UCSD-AML1 (cell line): Measurements from ENCODE around the gene GRIK4.
A peak's percentile ranks its signal among the peaks of the same experiment; 100 is the strongest.
"Not testable (repeated sequence)": the region's sequence is repeated elsewhere in the genome, so short reads cannot be mapped to it uniquely, and the experiment has no call there.

Experiments
- DNase-seq: peaks from one replicate; lab custom pipeline; 2025; ENCODE audit not compliant: unreplicated experiment; lab: John Stamatoyannopoulos, UW

GRIK4 gene, protein sequence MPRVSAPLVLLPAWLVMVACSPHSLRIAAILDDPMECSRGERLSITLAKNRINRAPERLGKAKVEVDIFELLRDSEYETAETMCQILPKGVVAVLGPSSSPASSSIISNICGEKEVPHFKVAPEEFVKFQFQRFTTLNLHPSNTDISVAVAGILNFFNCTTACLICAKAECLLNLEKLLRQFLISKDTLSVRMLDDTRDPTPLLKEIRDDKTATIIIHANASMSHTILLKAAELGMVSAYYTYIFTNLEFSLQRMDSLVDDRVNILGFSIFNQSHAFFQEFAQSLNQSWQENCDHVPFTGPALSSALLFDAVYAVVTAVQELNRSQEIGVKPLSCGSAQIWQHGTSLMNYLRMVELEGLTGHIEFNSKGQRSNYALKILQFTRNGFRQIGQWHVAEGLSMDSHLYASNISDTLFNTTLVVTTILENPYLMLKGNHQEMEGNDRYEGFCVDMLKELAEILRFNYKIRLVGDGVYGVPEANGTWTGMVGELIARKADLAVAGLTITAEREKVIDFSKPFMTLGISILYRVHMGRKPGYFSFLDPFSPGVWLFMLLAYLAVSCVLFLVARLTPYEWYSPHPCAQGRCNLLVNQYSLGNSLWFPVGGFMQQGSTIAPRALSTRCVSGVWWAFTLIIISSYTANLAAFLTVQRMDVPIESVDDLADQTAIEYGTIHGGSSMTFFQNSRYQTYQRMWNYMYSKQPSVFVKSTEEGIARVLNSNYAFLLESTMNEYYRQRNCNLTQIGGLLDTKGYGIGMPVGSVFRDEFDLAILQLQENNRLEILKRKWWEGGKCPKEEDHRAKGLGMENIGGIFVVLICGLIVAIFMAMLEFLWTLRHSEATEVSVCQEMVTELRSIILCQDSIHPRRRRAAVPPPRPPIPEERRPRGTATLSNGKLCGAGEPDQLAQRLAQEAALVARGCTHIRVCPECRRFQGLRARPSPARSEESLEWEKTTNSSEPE

GRCh38 chr11:120511116-120511819 is at the start of gene GRIK4:
TSS of gene GRIK4 (plus strand) at chr11:120511748. CDS start at chr11:120660319, 148,571 bp downstream.
- peak; percentile 77 for DNase-seq

DNA sequence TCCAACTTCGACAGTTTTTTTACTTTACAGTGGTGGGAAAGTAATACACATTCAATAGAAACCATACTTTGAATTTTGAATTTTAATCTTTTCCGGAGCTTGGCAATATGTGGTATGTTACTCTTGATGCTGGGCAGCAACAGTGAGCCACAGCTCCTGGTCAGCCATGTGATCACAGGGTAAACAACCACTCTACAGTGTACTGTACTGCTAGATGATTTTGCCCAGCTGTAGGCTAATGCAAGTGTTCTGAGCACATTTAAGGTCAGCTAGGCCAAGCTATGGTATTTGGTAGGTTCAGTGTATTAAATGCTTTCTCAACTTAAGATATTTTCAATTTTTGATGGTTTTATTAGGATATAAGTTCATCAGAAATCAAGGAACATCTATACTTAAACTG is 48.7 kb upstream of the GRIK4 start:
- no peak for DNase-seq

- DNase-seq = no peak
These were observed 45.5 kb upstream of the GRIK4 start for GRCh38 chr11:120465921-120466534.

DNA sequence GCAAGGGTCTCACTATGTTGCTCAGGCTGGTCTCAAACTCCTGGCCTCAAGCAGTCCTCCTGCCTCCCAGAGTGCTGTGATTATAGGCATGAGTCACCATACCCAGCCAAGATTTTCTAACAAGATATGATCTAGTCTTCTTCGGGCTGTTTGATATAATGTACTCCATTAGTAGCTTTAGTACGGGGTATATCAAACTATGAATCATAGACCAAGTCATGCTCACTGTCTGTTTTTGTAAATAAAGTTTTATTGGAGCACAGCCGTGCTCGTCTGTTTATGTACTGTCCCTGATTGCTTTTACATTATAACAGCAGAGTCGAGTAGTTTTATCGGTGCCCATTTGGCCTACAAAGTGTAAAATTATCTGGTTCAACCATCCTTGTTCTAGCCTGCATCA is 43.9 kb upstream of the GRIK4 start:
- no peak for DNase-seq

DNA sequence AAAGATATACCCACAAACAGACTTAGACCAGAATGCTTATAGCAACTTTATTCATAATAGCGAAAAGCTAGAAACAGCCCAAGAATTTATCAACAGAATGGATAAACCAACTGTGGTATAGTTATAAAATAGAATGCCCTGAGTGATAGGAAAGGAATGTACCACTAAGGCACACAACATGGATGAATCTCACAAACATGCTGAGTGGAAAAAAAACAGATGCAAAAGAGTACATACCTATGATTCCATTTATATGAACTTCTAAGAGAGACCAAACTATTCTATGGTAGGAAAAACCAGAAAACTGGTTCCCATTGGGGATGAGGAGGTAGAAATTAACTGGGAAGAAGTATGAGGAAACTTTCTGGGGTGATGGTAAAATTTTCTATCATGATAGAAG is 40.4 kb upstream of the GRIK4 start:
- no peak for DNase-seq

- DNase-seq = no peak
These were observed 39.6 kb upstream of the GRIK4 start for GRCh38 chr11:120471994-120472393.

GRCh38 chr11:120473503-120473902 is 38.0 kb upstream of the GRIK4 start:
- DNase-seq = no peak

DNA sequence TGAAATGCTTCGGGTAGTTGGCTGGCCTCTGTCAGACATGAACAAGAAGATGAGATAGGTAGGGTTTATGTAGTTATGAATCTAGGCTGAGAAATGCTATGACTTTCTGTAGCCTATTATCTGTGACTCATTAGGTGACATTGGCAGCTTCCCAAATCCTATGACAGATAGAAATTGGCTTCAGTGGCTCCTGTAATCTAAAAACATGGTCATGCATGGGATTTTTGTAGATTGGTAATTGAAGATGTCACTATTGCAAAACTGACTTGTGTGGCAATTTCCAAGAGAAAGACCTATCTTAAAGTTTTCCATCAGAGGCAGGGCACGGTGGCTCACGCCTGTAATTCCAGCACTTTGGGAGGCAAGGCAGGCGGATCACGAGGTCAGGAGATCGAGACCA is 29.4 kb upstream of the GRIK4 start:
- DNase-seq = no peak

GRCh38 chr11:120484722-120485121 is 26.8 kb upstream of the GRIK4 start:
- DNase-seq = no peak

DNA sequence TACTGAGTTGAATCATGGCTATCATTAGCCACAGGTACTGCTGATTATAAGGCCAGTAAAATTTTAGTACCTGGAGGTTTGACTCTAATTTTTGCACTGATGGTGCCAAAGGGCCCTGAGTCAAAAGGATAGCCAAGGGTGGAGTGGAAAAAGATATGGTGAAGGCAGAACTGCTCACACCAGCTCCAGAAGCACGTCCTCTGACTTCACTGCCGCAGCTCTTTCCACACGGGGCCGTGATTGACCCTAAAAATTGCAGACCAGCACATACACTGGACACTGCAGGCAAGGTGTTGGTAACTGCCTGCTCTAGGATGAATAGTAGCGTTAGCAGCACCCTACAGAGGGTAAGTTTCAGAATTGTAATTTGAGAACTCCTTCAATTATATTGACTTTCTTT is 25.4 kb upstream of the GRIK4 start:
- DNase-seq = no peak

GRCh38 chr11:120489799-120490198 is 21.7 kb upstream of the GRIK4 start:
- DNase-seq = no peak

DNA sequence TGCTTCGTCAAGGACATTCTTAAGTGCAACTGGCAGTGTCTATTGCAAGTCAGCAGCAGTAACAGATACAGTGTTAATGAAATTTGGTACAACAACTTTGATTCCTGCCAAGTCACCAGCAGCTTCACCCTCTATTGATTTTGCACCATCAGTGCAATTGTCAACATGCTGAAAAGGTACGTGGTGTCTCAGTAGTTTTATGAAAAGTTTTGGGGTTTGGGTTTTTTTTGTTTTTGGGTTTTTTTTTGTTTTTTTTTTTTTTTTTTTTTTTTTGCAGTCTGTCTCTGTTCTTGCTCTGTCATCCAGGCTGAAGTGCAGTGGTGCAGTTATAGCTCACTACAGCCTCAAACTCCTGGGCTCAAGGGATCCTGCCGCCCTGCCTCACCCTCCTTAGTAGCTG is 19.1 kb upstream of the GRIK4 start:
- DNase-seq = no peak

DNA sequence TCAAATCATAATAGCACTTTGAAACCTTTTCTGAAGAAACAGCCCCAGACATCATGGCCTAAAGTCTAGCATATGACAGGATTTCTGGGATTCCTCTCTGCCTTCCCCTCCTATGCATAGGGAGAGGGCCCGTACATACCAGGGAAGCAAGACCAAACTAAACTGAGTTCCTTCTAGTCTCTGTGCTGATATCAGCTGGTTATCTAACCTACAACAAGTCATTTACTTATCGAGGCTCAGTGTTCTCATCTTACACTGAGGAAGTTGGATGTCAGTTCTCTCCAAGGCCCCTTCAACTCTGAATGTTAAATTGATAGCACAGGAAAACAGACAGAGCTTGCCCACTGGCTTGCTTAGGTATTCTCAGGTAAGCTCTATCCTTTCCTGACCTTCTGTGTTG is 17.0 kb upstream of the GRIK4 start:
- no peak for DNase-seq

- no peak for DNase-seq
These were observed 12.5 kb upstream of the GRIK4 start for GRCh38 chr11:120499088-120499487.

- DNase-seq = no peak
These were observed 11.7 kb upstream of the GRIK4 start for GRCh38 chr11:120499859-120500258.

- no peak for DNase-seq
These were observed 11.0 kb upstream of the GRIK4 start for GRCh38 chr11:120500414-120501071.

DNA sequence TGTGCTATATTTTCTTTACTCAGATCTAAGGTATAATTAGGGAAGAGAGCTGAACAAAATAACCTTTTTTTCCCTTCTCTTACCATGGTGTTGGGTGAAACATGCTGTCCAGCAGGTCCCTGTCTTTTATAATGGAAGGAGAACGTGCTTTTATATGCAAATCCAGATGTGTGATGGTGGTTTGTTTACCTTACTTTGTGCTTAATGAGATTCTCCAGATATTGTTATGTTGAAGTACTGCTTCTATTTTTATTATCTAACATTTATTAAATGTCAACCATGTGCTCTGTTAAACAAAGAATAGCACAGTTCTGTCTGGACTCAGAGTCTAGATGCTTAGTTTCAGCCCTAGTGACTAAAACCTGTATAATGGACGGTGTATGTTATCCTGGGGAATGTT is 10.1 kb upstream of the GRIK4 start:
- no peak for DNase-seq

GRCh38 chr11:120501976-120502755 is 9.4 kb upstream of the GRIK4 start:
- no peak for DNase-seq

DNA sequence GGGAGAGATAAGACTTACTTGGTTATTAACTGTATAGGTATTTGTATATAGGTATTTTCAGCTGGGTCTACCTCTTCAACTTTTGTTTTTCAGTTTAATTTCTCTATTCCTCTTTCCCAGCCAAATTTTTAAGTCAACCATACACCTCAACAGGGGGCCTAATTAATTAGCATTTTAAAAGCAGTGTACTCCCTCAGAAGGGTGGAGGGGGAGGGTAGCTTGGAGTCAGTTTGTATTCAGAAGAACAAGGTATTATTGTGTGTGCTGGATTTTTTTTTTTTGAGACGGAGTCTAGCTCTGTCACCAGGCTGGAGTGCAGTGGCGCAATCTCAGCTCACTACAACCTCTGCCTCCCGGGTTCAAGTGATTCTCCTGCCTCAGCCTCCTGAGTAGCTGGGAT is 8.0 kb upstream of the GRIK4 start:
- not testable (repeated sequence) for DNase-seq
